Keratinocyte (primary cell): ENCODE results near the gene OSTF1.

Experiments
- EZH2 ChIP-seq: IDR thresholded peaks from one replicate; pipeline ENCODE4 v1.6.1; 2012; ENCODE audit warnings: inconsistent platforms, mild to moderate bottlenecking, low read length, moderate library complexity
- TF ChIP-seq, protein P1 (sequence below), 3 experiments: IDR thresholded peaks in 1 of 3; conservative IDR thresholded peaks in 1 of 3; optimal IDR thresholded peaks in 1 of 3; 2 replicates in 2 of 3; 3 replicates in 1 of 3; pipeline versions ENCODE3 to v1.5.1; 2011; ENCODE audit warnings: low read length in 3 of 3, mild to moderate bottlenecking in 3 of 3, moderate library complexity in 2 of 3, control low read depth in 1 of 3, inconsistent platforms in 1 of 3; ENCODE audit not compliant: insufficient read depth in 2 of 3; ENCODE audit errors: extremely low read depth in 1 of 3

DNA sequence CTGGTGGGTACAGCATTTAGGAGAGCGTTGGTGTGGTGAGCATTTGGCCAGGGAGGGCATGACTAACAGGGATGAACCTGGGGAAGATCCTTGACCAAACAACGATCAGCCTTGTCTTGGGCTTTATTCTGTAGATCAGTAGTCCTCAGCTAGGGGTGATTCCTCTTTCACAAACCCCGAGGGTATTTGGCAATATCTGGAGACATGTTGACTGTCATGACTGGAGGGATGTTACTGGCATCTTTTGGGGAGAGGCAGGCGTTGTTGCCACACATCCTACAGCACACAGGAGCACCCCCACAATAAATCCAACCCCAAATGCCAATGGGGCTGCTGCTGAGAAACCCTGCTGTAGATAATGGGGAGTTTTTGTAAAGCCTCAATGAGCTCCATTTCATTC is 43.9 kb downstream of the OSTF1 start:
- TF ChIP-seq, protein P1, sequence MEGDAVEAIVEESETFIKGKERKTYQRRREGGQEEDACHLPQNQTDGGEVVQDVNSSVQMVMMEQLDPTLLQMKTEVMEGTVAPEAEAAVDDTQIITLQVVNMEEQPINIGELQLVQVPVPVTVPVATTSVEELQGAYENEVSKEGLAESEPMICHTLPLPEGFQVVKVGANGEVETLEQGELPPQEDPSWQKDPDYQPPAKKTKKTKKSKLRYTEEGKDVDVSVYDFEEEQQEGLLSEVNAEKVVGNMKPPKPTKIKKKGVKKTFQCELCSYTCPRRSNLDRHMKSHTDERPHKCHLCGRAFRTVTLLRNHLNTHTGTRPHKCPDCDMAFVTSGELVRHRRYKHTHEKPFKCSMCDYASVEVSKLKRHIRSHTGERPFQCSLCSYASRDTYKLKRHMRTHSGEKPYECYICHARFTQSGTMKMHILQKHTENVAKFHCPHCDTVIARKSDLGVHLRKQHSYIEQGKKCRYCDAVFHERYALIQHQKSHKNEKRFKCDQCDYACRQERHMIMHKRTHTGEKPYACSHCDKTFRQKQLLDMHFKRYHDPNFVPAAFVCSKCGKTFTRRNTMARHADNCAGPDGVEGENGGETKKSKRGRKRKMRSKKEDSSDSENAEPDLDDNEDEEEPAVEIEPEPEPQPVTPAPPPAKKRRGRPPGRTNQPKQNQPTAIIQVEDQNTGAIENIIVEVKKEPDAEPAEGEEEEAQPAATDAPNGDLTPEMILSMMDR (optimal IDR thresholded peaks at IDR 0.05 in 1 of 3, IDR thresholded peaks at IDR 0.05 in 1 of 3, conservative IDR thresholded peaks at IDR 0.05 in 1 of 3; ENCODE audit: extremely low read depth in 1 of 3, insufficient read depth in 2 of 3, low read length in 3 of 3), result no peak
- no peak for TF ChIP-seq EZH2
